ENCODE data around the gene TNIK.
"Not testable (repeated sequence)": the region's sequence is repeated elsewhere in the genome, so short reads cannot be mapped to it uniquely, and the experiment has no call there.

TNIK gene

DNA sequence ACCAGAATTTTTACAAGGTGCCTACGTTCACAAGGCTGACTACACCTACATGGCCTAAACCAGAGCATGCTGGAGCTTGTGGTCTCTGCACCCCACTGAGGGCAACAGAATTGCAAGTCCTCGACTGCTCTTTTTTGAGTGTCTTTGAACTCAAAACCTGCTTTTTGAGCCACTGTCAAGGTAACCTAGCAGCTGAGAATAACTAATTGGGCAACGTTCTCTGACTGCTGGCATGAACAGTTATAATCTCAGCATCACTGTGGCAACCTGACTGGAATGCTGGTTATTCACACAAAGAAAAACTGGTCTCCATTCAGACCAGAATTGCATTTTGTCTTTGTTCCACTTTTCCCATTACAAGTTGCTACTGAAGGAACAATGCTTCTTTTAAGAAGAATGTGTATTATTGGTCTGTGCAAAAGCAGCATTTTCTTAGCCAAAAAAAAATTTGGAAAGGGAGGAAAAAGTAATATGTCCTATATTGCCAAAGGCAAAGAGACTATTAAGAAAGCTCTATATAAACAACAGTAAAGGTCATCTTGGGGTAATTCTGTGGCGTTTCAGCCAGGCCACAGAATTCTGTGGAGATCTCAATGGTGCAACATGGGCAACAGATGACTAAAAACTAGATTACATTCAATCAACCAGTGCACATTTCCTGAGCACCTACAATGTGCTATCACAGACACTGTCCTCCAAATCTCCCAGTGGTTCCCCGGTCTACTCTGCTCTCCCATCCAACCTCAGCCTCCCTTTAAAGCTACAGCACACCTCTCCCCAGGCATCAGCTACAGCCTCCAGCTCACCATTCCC lies 76.8 kb downstream of the TNIK start:
- no peak for DNase-seq (ENCODE audit: low spot score)

DNA sequence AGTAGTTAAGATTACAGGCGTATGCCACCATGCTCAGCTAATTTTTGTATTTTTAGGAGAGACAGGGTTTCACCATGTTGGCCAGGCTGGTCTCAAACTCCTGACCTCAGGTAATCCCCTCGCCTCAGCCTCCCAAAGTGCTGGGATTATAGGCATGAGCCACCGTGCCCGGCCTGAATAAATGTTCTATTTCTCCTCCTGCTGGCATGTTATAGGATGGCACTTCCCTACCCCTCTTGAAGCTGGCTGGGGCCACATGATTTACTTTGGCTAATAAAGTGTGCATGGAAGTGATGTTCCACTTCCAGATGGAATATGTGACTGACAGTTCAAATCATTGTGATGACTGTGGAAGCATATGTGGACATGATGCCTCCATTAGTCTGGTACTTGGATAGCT lies 77.9 kb downstream of the TNIK start:
- not testable (repeated sequence) for DNase-seq (ENCODE audit: low spot score)

DNA sequence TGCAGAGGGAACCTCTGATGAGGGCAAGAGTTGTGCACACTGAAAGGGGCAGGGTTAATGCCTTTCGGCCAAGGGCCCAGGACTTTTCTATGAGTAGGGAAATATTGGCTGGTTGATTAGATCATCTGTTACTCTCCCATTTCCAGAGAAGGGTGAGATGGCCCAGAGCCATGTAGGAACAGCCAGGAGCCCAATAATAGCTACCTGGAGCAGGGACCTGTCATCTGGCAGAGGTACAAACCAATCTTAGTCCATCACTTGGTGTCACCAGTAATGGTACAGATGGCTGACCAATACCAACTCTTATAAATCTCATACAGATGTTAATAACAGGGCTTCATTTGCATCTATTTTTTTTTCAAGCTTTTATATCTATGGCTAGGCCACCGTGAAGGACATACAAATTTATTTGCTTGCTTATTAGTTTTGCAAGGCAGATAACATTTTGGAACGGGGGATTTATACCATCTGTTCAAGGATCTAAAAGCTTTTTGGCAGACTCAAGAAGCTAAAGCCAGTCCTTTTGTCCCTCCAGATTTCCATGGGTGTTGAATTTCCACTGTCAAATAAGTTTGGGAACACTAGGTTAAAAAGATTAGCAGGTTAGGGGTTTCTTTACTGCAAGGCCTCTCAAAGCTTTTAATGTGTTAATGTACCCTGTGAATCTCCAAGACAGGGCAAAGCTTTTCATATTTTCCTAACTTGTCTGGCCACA lies 79.3 kb downstream of the TNIK start:
- DNase-seq (ENCODE audit: low spot score): no peak

DNA sequence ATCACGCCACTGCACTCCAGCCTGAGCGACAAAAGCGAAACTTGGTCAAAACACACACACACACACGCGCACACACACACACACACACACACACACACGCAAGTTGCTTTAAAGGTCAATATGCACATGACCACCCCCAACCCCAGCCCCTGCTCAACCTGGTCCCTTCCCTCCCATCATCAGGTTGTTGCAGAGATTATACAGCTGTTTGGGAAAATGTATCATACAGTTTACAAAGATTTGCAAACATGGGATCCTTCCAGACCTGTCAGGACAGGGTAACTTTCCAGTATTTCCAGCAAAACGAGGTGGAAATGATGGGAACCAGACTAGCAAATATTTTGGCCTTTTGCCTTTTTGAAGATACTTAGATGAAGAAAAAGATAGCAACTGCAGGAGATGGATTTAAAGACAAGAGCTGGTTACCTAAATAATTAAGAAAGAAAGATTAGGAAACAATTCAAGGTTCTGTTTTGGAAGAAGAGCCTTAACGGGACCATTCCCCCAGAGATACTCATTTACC lies 80.2 kb downstream of the TNIK start:
- no peak for DNase-seq (ENCODE audit: low spot score)

DNA sequence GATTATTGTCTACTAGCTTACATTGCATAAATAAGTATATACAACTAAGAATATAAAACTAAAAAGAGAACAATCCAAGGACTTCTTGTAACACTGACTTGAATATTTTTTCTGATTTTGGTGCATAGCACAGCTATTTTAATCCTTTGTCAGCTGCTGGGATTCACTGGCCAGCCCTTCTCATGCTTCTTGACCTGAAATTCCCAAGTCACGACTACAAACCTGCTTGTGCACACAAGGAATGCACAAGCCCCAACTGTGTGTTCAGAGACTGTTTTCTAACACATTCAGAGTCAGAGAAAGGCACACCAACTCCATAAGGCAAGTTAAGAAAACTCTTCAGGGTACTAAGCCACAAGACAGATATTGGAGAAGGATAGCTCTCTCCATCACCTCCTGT lies 80.9 kb downstream of the TNIK start:
- no peak for DNase-seq (ENCODE audit: low spot score)

DNA sequence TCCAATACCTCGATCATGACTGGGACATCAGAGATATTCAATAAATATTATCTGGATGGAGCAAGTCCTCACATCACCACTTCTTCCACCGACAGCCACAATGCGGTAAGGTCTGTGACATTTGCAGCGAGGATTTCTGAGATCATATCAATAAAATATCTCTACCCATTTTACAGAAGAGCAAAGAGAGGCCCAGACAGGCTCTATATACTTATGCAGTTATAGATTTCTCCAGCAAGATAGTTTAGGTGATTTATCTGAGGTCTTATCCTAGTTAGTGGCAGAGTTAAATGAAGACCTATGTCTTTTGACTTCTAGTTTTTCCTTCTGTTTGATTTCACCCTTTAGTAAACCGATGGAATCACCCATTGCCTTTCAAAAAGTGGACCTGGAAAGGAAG lies 81.6 kb downstream of the TNIK start:
- DNase-seq (ENCODE audit: low spot score): no peak

DNA sequence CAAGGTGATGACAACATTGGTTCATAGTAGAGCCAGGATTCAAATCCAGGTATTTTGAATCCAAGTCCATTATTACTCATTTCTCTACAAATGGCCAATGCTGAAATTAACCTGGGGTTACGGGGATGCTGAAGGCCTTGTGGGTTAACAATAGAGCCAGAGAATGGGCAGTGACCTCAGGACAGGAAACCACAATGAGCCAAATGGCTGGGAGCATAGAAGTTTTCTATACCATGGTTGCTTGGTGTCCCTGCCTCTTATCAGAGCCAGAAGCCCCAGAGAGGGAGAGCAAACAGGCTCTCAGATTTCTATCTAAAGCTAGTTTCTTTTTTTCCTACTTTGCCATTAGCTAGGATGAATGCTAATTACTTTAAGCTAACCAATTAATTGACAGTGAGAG lies 82.3 kb downstream of the TNIK start:
- no peak for DNase-seq (ENCODE audit: low spot score)

DNA sequence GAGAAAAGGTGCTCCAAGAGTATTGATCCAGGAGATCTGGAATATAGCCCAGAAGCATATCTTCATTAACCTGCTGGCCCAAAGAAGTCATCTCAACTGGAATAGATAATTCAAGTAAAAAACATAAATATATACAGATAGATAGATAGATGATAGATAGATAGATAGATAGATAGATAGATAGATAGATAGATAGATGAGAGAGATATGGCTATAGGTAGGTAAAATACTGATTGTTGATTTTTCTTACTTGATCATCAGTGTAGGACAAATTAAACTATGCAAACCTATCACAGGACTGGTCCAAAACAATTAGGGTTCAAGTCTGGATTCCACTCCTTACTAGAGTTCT lies 83.6 kb downstream of the TNIK start:
- DNase-seq (ENCODE audit: low spot score): no peak

DNA sequence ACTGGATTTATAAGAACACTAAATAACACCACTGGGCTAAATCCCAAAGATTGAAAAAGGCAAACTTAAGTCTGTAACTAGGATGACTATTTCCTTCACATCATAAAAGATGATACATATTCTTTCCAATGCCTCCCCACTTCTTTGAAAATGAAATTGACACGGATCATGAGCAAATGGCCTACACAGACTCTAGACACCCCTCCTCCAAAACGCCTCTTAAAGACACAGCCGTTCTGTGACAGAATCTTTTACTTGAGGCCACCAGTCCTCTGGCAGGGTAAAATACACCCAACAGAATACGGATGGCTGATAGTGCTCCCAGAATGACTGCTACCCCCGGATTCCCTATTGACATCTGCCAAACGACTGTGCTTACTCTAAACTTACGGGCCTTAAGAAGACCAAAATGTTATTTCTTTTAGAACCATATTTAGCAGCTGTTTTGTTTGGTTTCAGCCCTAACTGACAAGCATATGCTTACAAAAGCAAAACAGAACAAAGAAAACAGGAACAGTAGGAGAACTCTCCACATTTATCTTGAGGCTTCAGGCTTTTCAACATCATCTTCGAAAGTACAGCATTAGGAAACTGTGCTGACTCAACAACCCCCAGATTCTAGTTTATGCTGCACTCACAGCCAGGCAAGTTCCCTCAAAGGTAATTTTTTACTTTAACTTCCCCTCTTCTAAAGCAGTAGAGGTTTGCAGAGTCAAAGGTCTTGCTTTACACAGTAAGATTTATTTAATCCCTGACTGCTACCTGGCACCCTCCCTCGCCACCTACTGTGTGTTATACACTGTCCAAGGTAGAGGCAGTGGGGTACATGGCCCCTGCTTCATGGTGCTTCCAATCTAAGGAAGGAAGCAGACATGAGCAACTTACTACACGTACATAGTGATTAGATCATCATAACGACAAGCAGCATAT lies 84.3 kb downstream of the TNIK start:
- DNase-seq (ENCODE audit: low spot score): no peak

DNA sequence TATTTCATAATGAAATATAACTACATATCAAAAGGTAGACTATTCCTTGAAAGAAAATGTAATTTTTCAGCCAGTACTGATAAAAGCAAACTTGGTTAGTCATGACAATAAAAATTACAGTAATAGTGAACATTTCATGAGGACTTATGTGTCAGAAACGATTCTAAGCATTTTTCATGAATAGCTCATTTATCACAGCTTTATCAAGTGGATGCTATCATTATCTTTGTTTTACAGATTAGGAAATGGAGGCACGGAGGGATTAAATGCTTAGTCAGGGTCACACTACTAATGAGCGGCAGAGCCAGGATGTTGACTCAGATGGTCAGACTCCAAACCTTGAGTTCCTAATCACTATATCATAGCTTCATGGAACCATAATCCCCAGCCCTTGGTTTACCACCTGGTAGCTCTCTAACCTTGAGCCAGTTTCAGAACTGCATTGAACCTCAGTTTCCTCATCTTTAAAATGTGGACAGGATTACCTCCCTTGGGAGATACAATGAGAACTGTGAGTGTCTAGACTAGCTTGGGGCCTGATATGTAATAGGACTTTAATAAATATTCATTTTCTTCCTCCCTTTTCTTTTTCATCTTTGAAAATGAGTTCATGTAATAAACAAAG lies 85.4 kb downstream of the TNIK start:
- no peak for DNase-seq (ENCODE audit: low spot score)

DNA sequence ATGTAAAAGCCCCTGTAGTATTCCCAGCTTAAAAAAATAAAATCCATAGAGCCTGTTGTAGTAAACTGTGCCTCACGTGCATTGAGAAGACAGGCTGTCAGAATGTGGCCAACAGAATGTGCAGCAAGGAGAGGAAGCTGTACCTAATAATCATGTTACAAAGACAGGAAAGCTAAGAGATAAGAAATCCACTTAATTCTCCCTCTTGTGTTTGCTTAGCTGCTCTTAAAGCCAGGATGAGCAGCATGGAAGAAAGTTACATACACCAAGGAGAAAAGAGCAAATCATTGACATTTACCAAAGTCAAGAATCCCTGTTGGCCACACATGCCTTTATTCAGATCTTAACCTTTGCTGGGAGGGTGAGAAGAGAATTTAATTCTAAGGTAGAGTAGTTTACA lies 85.9 kb downstream of the TNIK start:
- DNase-seq (ENCODE audit: low spot score): no peak

DNA sequence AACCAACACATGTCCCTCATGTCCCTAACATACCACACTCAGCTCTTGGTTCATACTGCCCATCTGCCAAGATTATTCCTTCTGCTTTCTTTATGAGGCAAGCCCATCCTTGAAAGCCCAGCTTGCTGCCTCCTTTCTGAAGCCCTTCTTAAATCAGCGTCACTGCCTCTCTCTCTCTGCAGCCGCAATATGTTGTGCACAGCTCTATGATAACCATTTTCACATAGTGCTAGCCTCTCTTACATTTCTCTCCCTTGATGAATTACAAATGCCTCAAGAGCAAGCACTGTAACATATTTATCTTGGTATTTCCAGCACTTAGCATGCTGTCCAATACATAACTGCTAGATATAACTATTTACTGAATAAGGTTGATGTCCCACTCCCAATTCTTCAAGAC lies 86.5 kb downstream of the TNIK start:
- no peak for DNase-seq (ENCODE audit: low spot score)

DNA sequence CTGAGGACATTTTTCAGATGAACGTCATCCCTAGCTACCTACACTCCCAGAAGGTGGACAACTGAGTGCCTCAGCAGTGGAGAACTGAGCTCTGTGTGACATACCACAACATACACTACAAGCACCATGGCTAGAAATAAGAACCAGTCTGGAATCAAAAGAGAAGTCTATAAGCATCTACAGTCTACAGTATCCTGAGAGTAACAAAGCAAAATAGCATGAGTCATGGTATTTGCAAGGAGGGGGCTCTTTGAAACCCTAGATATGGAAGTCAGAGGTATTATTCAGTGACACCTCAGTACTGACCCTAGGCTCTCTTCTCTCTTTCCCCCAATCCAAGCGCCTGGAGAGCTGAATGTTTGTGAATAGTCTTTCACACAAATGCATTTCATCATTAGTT lies 87.5 kb downstream of the TNIK start:
- no peak for DNase-seq (ENCODE audit: low spot score)

DNA sequence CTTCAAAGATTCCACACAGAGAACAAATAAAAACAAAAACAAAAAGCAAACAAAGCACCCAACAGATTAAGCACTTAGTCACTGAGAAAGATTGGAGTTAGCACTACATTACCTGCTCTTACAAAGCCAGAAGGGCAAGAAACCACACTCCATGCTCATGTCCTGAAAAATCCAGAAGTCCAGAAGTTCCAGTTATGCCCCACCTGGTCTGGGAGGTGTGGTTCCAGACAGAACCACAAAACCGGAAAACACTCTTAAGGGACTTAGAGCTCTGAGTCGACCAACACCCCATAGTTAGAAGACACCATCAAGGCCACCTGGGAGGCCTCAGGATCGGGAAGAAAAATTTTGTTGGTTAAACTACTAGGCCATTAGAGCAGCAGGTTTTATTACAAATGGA lies 88.9 kb downstream of the TNIK start:
- no peak for DNase-seq (ENCODE audit: low spot score)

DNA sequence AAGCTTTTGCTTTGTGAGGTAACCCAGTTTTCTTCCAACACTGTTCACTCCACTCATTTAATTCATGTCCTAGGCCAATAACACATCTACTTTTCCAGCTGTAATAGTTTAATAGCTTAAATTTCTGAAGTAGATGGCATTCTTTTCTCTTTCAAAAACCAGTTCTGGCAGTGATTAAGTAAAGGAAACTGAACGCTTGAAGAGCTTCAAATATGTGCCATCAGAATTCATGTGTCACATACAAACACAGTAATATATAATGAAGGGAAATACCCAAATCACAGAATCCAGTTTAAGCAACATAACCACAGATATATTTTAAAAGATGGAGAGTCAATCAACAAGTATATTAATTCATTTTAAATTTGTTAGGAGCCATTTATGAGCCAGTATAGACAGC lies 91.0 kb downstream of the TNIK start:
- DNase-seq (ENCODE audit: low spot score): no peak

DNA sequence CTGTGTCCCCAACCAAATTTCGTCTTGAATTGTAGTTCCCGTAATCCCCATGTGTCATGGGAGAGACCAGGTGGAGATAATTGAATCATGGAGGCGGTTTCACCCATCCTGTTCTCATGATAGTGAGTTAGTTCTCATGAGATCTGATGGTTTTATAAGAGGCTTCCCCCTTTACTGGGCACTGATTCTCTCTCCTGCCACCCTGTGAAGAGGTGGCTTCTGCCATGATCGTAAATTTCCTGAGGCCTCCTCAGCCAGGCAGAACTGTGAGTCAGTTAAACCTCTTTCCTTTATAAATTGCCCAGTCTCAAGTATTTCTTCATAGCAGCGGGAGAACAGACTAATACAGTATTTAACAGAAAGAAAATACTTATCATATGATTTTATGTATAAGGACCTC lies 93.5 kb downstream of the TNIK start:
- DNase-seq (ENCODE audit: low spot score): not testable (repeated sequence)

DNA sequence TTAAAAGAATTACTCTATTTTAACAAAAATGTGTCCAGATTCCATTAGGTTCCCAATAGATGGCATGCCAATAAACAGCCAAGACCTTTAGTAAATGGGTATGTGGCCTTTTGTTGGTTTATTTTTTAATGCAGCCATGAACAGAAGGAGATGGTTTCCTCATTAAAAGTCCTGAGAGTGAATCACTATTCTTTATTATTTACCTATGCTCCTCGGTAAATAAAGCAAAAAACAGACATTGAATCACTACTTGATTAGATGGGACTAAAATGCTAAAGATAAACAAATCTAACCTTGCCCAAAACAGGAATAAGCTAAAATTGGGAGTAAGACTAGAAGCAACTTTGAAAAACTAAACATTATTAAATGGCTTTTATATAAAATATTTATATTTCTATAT lies 94.2 kb downstream of the TNIK start:
- no peak for DNase-seq (ENCODE audit: low spot score)

DNA sequence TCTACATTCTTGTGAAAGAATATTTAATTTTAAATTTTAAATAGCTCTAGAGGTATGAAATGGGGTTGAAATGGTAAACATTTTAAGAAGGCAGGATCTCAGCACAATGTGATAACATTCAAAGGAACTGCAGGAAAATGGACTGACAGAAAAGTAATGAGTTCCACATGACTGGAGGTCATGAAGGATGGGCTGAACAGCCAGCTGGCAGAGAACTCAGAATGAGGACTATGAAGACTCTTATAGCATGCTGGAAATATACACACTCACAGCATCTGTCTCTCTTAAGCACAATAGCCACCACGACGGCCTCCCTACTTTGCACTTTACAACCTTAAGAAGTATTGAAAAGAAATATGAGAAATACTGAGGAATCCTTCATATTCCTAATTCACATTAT lies 94.7 kb downstream of the TNIK start:
- DNase-seq (ENCODE audit: low spot score): no peak

DNA sequence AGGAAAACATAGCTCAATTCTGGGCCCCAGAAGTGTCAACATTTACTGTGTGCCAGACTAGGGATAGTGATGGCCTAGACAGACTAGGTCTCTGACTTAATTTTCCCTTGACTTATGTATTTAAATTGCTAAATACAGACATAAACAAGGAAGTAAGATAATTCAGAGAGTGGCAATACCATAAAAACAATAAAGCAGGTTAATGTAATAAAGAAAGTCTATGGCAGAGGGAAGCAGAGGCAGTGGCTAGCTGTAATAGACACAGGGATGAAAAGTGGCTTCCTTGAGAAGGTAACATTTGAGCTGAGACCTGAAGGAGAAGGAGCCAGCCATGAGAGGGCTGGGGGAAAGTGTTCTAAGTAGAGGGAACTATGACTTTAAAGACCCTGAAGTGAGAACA lies 95.7 kb downstream of the TNIK start:
- no peak for DNase-seq (ENCODE audit: low spot score)

DNA sequence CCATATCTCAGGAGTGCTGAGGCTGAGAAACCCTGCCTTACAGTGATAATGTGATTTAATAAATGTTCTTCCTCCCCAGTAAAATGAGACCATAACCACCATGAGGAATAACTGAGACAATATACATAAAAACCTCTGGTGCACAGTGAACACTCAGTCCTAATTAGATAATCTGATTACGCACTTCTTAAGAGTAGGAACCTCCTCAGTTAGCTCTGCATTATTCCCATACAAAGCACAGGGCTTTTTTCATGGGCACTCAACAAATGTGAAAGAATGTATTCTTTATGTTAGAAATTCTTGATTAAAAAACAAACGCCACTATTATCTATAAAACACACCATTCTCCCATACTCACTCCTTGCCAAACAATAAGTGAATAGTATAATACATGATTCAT lies 97.0 kb downstream of the TNIK start:
- DNase-seq (ENCODE audit: low spot score): no peak

DNA sequence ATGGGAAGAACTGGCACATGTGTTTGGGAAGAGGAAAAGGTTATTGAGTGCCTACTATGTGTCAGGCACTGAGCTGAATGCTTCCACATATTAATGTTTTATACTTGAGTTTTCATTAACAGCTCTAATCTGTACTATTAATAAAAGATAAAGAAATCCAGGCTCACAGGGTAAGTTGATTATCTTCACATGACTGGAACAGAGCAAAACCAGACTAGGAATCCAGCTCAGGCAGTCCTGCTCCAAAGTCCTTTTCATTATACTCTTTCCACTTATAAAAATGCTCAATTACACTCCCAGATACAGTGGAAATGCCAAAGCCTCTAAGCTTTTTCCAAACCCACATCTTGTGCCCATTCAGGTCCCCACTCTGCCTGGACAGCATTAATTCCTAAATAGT lies 97.6 kb downstream of the TNIK start:
- no peak for DNase-seq (ENCODE audit: low spot score)

DNA sequence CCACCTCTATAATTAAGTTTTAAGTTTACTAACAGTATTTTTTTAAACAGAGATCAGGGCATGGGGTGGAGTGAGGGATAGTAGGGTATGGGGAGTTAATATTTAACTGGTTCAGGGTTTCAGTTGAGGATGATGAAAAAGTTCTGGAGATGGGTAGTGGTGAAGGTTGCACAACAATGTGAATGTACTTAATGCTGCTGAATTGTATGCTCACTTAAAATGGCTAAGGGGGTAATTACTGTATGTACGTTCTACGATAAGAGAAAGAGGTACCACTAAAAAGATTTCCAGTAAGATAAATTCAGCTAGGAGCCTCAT lies 101.4 kb downstream of the TNIK start:
- DNase-seq (ENCODE audit: low spot score): no peak
